Smooth muscle cell of the coronary artery (primary cell): ENCODE data around the gene MARS1. TPM values are rescaled to one million over a fixed set of nuclear protein-coding genes. Genes with fewer than 3 reads are reported as not detected.

ENCODE experiments used
- total RNA-seq: library from RNA; depleted of rRNA; stranded (reverse); fragments of >200 nt; gene quantifications from 2 replicates; pipeline ENCODE4 v1.2.3, GENCODE V29; 2014; ENCODE audit warnings: low replicate concordance

The MARS1 gene
- total RNA-seq, result 146 and 254 TPM in 2 replicates

DNA sequence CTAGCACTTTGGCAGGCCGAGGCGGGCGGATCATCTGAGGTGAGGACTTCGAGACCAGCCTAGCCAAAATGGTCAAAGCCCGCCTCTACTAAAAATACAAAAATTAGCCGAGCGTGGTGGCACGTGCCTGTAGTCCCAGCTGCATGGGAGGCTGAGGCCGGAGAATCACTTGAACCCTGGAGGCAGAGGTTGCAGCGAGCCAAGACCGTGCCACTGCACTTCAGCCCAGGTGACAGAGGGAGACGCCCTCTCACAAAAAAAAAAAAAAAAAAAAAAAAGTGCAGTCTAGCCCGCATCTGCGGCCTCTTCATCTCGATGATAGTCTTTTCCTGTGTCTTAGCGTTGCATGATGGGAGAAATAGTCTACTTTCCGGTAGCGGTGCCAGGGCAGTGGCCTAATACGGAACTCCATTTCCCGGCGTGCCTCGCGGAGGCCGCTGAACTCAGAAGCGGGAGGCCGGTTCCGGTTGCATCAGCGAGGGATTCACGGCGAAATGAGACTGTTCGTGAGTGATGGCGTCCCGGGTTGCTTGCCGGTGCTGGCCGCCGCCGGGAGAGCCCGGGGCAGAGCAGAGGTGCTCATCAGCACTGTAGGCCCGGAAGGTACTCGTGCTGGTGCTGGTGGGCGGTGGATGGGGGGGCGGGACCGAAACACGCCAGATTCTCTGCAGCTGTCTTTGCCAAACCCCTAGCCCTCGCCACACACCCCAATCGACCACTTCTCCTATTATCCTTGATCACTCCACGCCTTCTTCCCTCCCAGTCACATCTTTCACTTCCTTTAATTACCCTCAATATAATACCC lies at the start of gene MARS1:
TSS of gene MARS1 (plus strand) at position 472 of the 805 bp plus-strand sequence. CDS start at position 495, 23 bp downstream.

DNA sequence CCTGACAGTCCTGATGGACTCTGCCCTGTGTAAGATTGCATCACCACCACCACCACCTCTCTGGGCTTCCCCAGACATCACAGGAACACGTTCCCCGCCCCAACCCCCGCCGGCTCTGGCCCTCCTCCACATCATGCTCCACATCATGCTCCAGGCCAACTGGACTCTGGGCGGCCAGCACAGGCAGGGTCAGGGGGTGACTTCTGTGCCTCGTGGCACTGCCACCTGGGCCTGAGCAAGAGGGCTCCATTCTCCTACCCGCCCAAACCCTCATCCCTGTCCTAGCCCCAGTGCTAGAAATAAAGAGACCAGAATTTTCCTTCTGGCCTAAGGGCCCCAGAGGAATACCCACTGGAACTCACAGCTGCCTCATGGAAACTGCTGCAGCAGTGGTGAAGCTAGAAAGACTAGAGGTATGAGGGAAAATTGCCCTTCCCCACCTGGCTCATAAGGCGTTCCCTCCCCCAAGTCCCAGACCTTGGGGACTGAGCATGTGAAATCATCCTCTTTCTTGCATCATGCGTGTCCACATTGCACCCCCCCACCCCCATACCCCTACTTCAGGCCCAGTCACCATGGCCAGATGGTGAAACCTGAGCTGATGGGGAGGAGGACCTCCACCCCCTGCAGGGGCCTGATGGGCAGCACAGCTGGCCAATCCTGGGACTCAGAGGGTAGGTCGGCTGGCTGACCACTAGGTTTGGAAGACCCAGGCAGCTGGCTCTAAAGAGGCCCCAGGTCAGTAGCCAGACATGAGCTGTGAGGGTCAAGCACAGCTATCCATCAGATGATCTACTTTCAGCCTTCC lies 33.1 kb upstream of the MARS1 start, which contains the start of gene INHBE:
TSS of gene INHBE (plus strand) at position 742 of the 808 bp plus-strand sequence. CDS start 230 bp downstream, outside the sequence.

DNA sequence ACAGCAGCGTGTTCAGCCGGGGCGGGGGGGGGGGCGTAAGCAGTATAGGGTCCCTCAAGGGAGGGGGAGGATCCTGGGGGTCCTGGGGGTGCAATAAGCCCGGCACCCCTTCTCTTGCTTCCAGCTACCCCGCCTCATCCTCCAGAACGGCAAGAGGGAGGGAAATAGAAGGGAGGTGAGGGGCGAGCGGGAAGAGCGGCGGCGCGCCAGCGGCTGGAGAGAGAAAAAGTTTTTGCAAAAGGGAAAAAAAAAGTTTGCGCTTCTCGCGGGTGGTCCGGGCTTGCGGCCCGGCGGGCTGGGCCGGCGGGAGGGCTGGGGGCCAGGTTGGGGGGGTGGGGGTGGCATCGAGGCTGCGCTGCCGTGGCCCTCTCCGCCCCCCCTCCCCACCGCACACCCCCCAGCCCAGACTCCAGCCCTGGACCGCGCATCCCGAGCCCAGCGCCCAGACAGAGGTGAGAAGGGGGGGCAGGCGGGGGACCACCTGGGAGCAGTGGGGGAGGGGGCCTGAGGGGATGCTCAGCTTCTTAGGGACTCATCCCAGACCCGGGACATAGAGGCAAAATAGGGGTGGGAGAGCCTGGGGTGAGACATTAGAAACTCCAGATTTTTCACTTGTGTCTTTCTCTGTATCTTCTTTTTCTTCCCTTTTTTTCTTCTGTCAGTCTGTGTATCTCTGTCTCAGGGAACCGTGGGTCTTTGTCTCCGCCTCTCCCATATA lies 28.0 kb upstream of the MARS1 start, which contains the start of gene GLI1:
TSS of gene GLI1 (plus strand) at position 36 of the 718 bp plus-strand sequence. CDS start 3,907 bp downstream, outside the sequence.

DNA sequence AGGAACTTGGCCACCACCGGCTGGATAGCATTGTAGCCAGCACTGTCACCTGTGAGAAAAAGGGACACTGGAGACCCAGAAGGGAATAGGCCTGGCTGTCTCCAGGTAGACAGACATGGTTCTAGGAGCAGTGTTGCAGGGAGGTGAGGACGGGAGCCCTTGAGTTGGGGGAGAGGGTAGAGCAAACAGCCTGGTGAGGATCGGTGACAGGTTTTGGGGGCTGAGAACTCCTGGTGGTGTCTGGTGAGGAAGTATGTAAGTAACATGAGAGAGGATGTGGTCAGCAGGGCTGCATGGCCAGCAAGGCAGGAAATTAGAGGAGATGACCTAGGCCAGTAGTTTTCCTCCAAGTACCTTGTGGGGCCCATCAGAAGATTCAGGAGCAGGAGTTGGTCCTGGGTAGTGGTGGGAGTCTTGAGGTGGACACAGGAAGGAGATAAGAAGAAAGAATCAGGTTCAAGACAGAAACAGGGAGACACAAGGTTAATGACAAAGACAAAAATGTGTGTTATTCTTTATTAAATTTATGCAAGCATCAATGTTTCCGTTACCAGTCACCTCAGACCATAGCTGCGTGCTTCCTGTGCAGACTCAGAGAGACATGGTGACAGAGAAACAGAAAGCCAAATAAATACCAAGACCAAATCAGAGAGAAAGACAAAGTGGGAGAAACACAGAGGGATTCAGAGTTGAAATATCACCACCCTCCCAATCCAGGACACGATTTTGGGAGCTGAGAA lies 8.3 kb upstream of the MARS1 start, which contains the start of gene ARHGAP9:
TSS of gene ARHGAP9 (minus strand) at position 491 of the 740 bp plus-strand sequence. CDS start at position 31, 460 bp downstream.

DNA sequence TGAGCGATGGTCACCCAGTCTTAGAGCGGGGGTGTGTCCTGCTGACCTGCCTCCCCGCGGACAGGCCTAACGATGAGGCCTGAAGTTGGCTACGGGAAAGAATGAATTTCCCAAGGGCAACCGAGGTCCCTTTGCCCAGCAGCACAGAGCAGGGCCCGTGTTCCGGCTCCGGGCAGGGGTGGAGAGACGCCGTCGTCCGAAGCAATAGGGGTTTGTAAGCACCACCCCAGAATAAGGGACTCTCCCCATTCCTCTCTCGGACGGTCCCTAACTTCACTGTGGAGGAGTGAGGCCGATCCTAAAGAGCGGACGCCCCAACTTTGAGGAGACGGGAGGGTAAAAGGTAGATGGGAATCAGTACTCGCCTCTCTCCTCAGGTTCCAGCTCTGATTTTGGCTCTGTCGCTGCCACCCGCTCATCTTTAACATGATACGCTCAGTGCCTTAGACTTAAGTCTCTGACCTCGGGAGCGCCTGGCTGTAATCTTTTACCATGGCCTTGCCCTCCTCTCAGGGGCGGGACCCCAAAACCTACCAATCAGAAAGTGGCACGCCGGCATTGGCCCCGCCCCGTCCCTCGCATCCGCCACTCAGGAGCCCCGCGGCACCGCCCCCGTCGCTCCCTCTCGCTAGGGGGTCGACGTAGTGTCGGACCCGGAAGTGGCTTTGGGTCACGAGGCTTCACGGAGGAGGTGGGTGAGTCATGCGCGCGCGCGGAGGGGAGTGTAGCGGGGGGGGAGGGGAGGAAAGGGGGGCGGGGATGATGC lies 32.4 kb downstream of the MARS1 start, which contains the start of gene DDIT3:
TSS of gene DDIT3 (minus strand) at position 462 of the 766 bp plus-strand sequence. CDS start 3,108 bp downstream, outside the sequence.

DNA sequence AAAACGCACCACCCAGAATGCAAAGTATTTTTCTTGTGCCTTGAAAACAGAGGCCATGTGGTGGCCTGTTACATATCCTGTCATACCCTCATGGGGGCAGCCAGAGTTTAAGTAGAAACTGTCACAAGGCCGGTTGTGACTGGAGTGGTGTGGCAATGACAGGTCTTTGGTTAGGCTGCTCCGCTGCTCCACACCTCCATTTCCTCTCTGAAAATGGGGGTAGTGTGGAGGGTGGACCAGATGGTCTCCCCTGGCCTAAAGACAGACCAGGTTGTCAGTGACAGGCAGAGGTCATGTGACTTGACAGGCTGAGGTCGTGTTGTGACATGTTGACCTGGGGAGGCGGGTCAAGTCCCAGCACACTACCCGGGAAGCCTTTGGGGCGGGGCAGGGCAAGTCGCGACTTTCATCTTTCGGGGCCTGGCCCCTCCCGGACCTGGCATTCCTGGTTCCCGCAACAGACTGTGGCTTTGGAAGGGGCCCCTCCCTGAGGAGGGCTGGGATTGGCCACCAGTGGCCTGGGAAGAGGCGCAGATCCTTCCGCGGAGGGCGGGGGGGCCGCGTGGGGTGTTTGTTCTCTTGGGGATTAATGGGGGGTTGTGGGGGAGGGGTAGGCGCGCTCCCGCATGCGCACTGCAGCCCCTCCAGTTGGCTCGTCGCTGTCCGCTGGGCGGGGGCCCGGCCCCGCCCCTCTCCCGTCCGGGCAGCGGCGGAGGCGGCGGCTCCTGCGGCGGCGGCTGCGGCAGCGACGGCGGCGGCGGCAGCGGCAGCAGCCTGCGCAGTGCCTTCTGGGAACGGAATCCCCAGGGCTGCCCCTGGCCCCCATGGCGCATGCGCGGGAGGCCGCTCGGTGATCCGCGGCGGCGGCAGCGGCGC lies 34.4 kb downstream of the MARS1 start, which contains the start of gene MBD6:
TSS of gene MBD6 (plus strand) at position 814 of the 876 bp plus-strand sequence. CDS start 1,480 bp downstream, outside the sequence.

DNA sequence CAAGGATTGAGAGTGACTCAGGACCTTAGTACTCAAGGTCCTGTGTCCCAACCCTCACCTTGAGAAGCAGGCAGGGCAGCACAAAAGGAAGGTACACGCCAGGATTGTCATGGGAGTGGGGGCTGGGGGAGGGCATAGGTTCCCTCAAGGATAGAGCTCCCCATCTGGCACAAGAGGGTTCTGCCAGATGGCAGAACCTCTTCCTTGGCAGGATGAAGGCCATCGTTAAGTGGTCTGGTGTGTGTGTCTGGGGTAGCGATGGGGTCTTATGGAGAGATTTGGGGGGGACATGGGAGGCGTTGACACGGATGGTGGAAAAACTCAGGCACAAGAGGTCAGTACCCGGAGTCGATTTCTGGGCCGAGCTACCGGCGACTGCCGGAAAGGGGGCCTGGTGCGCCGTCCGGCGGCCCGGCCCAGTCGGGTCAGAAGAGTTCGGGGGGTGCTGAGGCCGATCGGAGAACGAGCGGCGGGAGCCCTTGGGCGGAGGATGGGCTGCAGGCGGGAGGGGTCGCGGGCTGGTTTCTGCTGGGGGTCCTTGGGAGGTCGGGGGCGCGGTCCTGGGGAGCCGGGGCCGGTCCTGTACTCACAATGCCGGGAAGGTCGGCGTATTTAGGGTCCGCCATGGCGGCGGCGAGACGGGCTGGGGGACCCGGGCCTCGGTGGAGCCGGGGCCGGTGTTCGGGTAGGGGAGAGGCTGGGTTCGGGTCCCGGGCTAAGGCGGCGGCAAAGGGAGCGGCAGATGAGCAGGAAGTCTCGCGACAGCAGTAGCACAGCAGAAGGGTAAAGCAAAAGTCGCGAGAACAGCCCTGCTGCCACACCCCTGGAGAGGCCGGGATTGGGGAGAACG lies 58.8 kb downstream of the MARS1 start, which contains the start of gene DCTN2:
TSS of gene DCTN2 (minus strand) at position 755 of the 850 bp plus-strand sequence. CDS start at position 626, 129 bp downstream.

DNA sequence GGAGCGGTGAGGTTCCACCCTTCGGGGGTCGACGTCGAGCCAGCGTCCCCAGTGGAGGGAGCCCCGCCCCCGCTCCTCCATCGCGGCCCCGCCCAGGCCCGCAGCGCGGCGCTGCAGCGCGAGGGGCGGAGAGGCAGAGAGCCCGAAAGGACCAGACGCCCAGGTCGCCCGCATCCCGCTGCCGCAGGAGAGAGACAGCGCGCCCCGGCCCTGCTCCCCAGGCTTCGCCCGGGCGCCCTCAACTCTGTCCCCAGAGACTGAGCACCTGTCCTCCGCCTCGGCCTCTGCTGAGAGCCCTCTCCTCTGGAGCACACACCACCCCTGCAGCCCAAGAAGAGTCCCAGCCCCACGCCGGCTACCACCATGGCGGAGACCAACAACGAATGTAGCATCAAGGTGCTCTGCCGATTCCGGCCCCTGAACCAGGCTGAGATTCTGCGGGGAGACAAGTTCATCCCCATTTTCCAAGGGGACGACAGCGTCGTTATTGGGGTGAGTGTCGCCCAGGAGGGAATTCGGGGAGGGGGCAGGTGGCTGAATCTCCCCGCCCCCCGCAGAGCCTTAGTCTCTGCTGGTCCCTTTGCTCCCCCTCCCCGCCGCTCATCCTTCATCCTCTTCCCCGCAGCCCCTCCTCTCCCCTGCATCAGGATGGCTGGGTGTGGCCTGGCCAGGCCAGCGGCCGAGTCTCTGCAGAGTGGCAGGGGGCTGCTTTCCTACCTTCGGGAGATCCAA lies 62.2 kb downstream of the MARS1 start, which contains the start of gene KIF5A:
TSS of gene KIF5A (plus strand) at position 136 of the 732 bp plus-strand sequence. CDS start at position 364, 228 bp downstream.

Other genes with a start within 250 kb of the MARS1 start
- gene STAC3, start 236.9 kb upstream of the MARS1 start, total RNA-seq, result 0.08 and 0.23 TPM in 2 replicates
- gene R3HDM2, start 57.0 kb upstream of the MARS1 start, total RNA-seq, result 5.7 and 6.4 TPM in 2 replicates
- not detected in 2 replicates for gene INHBC, start 53.3 kb upstream of the MARS1 start, total RNA-seq
- gene INHBE, start 32.8 kb upstream of the MARS1 start, total RNA-seq, result 1.3 and 2.5 TPM in 2 replicates
- gene GLI1, start 28.3 kb upstream of the MARS1 start, total RNA-seq, result 0.23 and 0.38 TPM in 2 replicates
- 0.30 TPM in 1 of 2 replicates, not detected in the other for gene ARHGAP9, start 8.2 kb upstream of the MARS1 start, total RNA-seq
- gene DDIT3, start 32.4 kb downstream of the MARS1 start, total RNA-seq, result 44.0 and 89.6 TPM in 2 replicates
- 2.9 and 4.0 TPM in 2 replicates for gene MBD6, start 34.8 kb downstream of the MARS1 start, total RNA-seq
- gene DCTN2, start 59.1 kb downstream of the MARS1 start, total RNA-seq, result 57.0 and 81.7 TPM in 2 replicates
- gene KIF5A, start 62.0 kb downstream of the MARS1 start, total RNA-seq, result 0.15 and 0.23 TPM in 2 replicates
- gene PIP4K2C, start 103.1 kb downstream of the MARS1 start, total RNA-seq, result 5.9 and 13.3 TPM in 2 replicates
- 6.4 and 8.5 TPM in 2 replicates for gene DTX3, start 116.8 kb downstream of the MARS1 start, total RNA-seq
- gene ARHGEF25, start 123.4 kb downstream of the MARS1 start, total RNA-seq, result 17.0 and 23.8 TPM in 2 replicates
- gene B4GALNT1, start 145.1 kb downstream of the MARS1 start, total RNA-seq, result 1.3 and 5.6 TPM in 2 replicates
- 233 and 545 TPM in 2 replicates for gene OS9, start 206.1 kb downstream of the MARS1 start, total RNA-seq